IMR-90 (cell line): ENCODE measurements around the gene ZPBP2. TPM values are rescaled to one million over a fixed set of nuclear protein-coding genes. Genes with fewer than 3 reads are reported as not detected.

ENCODE experiments used
- ATAC-seq: fragments of 200-7000 bp; cut with Tn5 transposase; 2 replicates; pipeline ENCODE4 v1.9.1; 2020; ENCODE audit warnings: low read depth, mild to moderate bottlenecking, moderate library complexity
- BruUV-seq: library from RNA; stranded (reverse); fragments of 400-500 nt; replicated peaks from 2 replicates; lab custom pipeline; 2021; lab: Mats Ljungman, UMichigan
- CTCF ChIA-PET: fragments of 300-600 bp; formaldehyde crosslinking; extraction: SDS; loops from one replicate; lab custom pipeline; 2021; ENCODE audit warnings: antibody characterized with exemption; lab: Yijun Ruan, JAX
- POLR2A ChIA-PET: fragments of 300-600 bp; sonication (Branson Sonifier 250); formaldehyde crosslinking; loops from one replicate; lab custom pipeline; 2022; ENCODE audit warnings: antibody characterized with exemption; ENCODE audit not compliant: unreplicated experiment; lab: Charles Lee
- DNase-seq: peaks from one replicate; pipeline ENCODE4 v3.0.0; 2013
- H2AFZ ChIP-seq: replicated peaks from 2 replicates; pipeline ENCODE3; 2013; ENCODE audit warnings: low read length, mild to moderate bottlenecking; ENCODE audit not compliant: poor library complexity
- H2AK5ac ChIP-seq: 2 replicates; pipeline ENCODE4 v1.6.1; 2013; ENCODE audit warnings: low read depth, low read length, inconsistent platforms
- H2AK9ac ChIP-seq: replicated peaks from 2 replicates; pipeline ENCODE3; 2013; ENCODE audit warnings: mild to moderate bottlenecking, low read depth, low read length, moderate library complexity; ENCODE audit not compliant: poor library complexity
- H2BK120ac ChIP-seq: 2 replicates; pipeline ENCODE4 v1.6.1; 2013; ENCODE audit warnings: low read depth, low read length, inconsistent platforms
- H2BK15ac ChIP-seq: 3 replicates; pipeline ENCODE4 v1.6.1; 2013; ENCODE audit warnings: low read depth, low read length, inconsistent platforms
- H2BK20ac ChIP-seq: 2 replicates; pipeline ENCODE4 v1.6.1; 2013; ENCODE audit warnings: low read depth, mild to moderate bottlenecking, inconsistent platforms, low read length, moderate library complexity
- H2BK5ac ChIP-seq: 2 replicates; pipeline ENCODE4 v1.6.1; 2013; ENCODE audit warnings: mild to moderate bottlenecking, low read depth, low read length, inconsistent platforms; ENCODE audit not compliant: poor library complexity, severe bottlenecking
- H3K14ac ChIP-seq: replicated peaks from 2 replicates; pipeline ENCODE4 v1.6.1; 2013; ENCODE audit warnings: low read depth, low read length, inconsistent platforms
- H3K18ac ChIP-seq: 2 replicates; pipeline ENCODE4 v1.6.1; 2013; ENCODE audit warnings: low read depth, low read length, control low read depth
- H3K23ac ChIP-seq: 2 replicates; pipeline ENCODE4 v1.6.1; 2013; ENCODE audit warnings: low read depth, low read length, inconsistent platforms
- H3K27ac ChIP-seq: 2 replicates; pipeline ENCODE4 v1.5.1; 2013; ENCODE audit warnings: mild to moderate bottlenecking, control low read depth, low read length; ENCODE audit not compliant: insufficient read depth
- H3K27me3 ChIP-seq: 2 replicates; pipeline ENCODE4 v1.6.1; 2013; ENCODE audit warnings: low read length; ENCODE audit not compliant: control insufficient read depth, insufficient read depth
- H3K36me3 ChIP-seq: 2 replicates; pipeline ENCODE4 v1.6.1; 2013; ENCODE audit warnings: low read length, mixed read lengths; ENCODE audit not compliant: control insufficient read depth, insufficient read depth
- H3K4ac ChIP-seq: 2 replicates; pipeline ENCODE4 v1.6.1; 2013; ENCODE audit warnings: low read depth, low read length, inconsistent platforms
- H3K4me1 ChIP-seq: 2 replicates; pipeline ENCODE4 v1.6.1; 2013; ENCODE audit warnings: low read length, mixed read lengths; ENCODE audit not compliant: control insufficient read depth, insufficient read depth
- H3K4me2 ChIP-seq: 2 replicates; pipeline ENCODE4 v1.6.1; 2013; ENCODE audit warnings: low read depth, mild to moderate bottlenecking, control low read depth, low read length, moderate library complexity
- H3K4me3 ChIP-seq: 2 replicates; pipeline ENCODE4 v1.5.1; 2013; ENCODE audit warnings: low read depth, mild to moderate bottlenecking, control low read depth, low read length, moderate library complexity; ENCODE audit not compliant: insufficient read depth
- H3K56ac ChIP-seq: 2 replicates; pipeline ENCODE4 v1.6.1; 2013; ENCODE audit warnings: low read length, inconsistent platforms; ENCODE audit not compliant: insufficient read depth; ENCODE audit errors: extremely low read depth
- H3K79me1 ChIP-seq, 2 experiments: 2 replicates each; pipeline ENCODE4 v1.6.1; 2013; ENCODE audit warnings: low read length in 2 of 2, inconsistent platforms in 1 of 2, low read depth in 1 of 2
- H3K9ac ChIP-seq: 2 replicates; pipeline ENCODE4 v1.6.1; 2013; ENCODE audit warnings: low read depth, low read length, control low read depth
- H3K9me1 ChIP-seq: 2 replicates; pipeline ENCODE4 v1.6.1; 2013; ENCODE audit warnings: low read length, inconsistent platforms; ENCODE audit not compliant: insufficient read depth
- H3K9me3 ChIP-seq: 2 replicates; pipeline ENCODE4 v1.6.1; 2013; ENCODE audit warnings: low read length; ENCODE audit not compliant: control insufficient read depth, insufficient read depth
- H4K20me1 ChIP-seq: 2 replicates; pipeline ENCODE4 v1.6.1; 2013; ENCODE audit warnings: low read length, inconsistent platforms; ENCODE audit not compliant: insufficient read depth
- H4K5ac ChIP-seq: 2 replicates; pipeline ENCODE4 v1.6.1; 2013; ENCODE audit warnings: mild to moderate bottlenecking, low read depth, low read length, control low read depth
- H4K8ac ChIP-seq, 2 experiments: 2 replicates each; pipeline ENCODE4 v1.6.1; 2013; ENCODE audit warnings: low read depth in 2 of 2, low read length in 2 of 2, control low read depth in 1 of 2, inconsistent platforms in 1 of 2
- H4K91ac ChIP-seq: 2 replicates; pipeline ENCODE4 v1.6.1; 2013; ENCODE audit warnings: low read depth, low read length, inconsistent platforms; ENCODE audit not compliant: insufficient read depth
- CEBPB ChIP-seq: IDR thresholded peaks from 2 replicates; pipeline ENCODE4 v1.6.1; 2012; ENCODE audit warnings: low read depth, low read length, improper control_type of control experiment
- NFE2L2 ChIP-seq: fragments of 150-350 bp; IDR thresholded peaks from 2 replicates; pipeline ENCODE4 v1.6.1; 2016; ENCODE audit warnings: low read depth, mild to moderate bottlenecking, low read length
- WGBS, 2 experiments: methylation state at CpG; one replicate each; pipeline versions ENCODE4 v1.1.5 to v1.1.7; 2013; ENCODE audit warnings: missing lambda C conversion rate in 2 of 2; ENCODE audit not compliant: insufficient read length in 1 of 2; ENCODE audit errors: extremely low coverage in 2 of 2; 5-methylcytosine and 5-hydroxymethylcytosine counted together
- dilution Hi-C: fragments of 300-500 bp; cut with HindIII; formaldehyde crosslinking; loops from one replicate; pipeline ENCODE4 v1.14.3; 2018; ENCODE audit warnings: low sequenced_read_pairs; ENCODE audit not compliant: unreplicated experiment
- in situ Hi-C: fragments of 300-500 bp; cut with MboI; formaldehyde crosslinking; loops from 3 replicates; pipeline ENCODE4 v1.14.3; 2019; ENCODE audit warnings: low sequenced_read_pairs, inconsistent platforms, mixed read lengths
- intact Hi-C: fragments of 100-400 bp; cut with micrococcal nuclease; formaldehyde crosslinking; loops from 2 replicates; pipeline ENCODE4 v1.10.0; 2022
- polyA plus RNA-seq, 3 experiments: library from polyadenylated mRNA; depleted of rRNA; stranded (reverse); fragments of >200 nt; gene quantifications; 2 replicates each; pipeline ENCODE4 v1.2.3, GENCODE V29; 2012; ENCODE audit warnings: low replicate concordance in 1 of 3
- total RNA-seq: library from RNA; depleted of rRNA; stranded (reverse); fragments of >200 nt; gene quantifications from 2 replicates; pipeline ENCODE4 v1.2.3, GENCODE V29; 2012
- TF ChIP-seq, protein P1 (sequence below): fragments of 150-350 bp; IDR thresholded peaks from 2 replicates; pipeline ENCODE4 v1.6.1; 2016; ENCODE audit warnings: low read depth, mild to moderate bottlenecking, low read length, moderate library complexity, borderline replicate concordance

The ZPBP2 gene
- total and polyA plus RNA-seq, 2 of the 4 experiments (the other 2 are of a cell fraction): not detected

DNA sequence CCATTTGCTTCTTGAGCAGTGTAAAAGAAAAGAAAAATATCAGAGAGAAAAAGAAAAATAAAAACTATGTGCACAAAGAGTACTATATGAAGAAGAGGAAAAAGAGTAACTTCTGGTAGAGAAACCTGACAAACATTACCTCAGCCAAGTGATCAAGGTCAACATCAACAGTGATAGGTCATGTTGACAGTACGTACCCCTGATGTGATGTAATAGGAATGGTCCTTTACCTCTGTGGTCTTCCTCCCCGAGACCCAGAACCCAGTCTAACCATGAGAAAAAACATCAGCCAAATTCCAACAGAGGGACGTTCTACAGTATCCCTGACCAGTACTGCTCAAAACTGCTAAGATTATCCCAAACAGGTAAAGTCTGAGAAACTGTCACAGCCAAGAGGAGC, 46.0 kb downstream of the ZPBP2 start:
- Histone ChIP-seq H3K27ac (no peak overlapping the region), H4K5ac (no peak overlapping the region), H3K18ac (no peak overlapping the region), H2AK5ac (no peak overlapping the region), H2BK15ac (no peak overlapping the region), H2BK5ac (no peak overlapping the region), H3K9me3 (no peaks in the 10 kb centered on the region), H2AK9ac (no peak overlapping the region), H3K4me3 (no peak overlapping the region), H2BK120ac (no peak overlapping the region), H3K27me3 (no peaks in the 10 kb centered on the region), H3K4me2 (no peak overlapping the region), H3K9me1 (peaks cover 10% of the 10 kb centered on the region), H3K4ac (no peak overlapping the region), H2AFZ (no peak overlapping the region), H3K79me1 (no peaks in the 10 kb centered on the region), H3K23ac (no peak overlapping the region), H4K8ac (no peak overlapping the region), H4K20me1 (no peaks in the 10 kb centered on the region), H3K9ac (no peak overlapping the region), H3K14ac (no peak overlapping the region), H3K36me3 (peaks cover 16% of the 10 kb centered on the region), H2BK20ac (no peak overlapping the region), H3K4me1 (no peaks in the 10 kb centered on the region), H4K91ac (no peak overlapping the region), H3K56ac (no peak overlapping the region)
- in situ Hi-C loops: no loop called here
- no CpG with 5 or more reads among the region's 3 CpGs for WGBS, 2 experiments
- POLR2A ChIA-PET: no interaction called here
- CTCF ChIA-PET: no interaction called here
- BruUV-seq: no TSS peak
- dilution Hi-C loops: no loop called here
- TF ChIP-seq NFE2L2 (no peak), CEBPB (no peak)
- TF ChIP-seq, protein P1, sequence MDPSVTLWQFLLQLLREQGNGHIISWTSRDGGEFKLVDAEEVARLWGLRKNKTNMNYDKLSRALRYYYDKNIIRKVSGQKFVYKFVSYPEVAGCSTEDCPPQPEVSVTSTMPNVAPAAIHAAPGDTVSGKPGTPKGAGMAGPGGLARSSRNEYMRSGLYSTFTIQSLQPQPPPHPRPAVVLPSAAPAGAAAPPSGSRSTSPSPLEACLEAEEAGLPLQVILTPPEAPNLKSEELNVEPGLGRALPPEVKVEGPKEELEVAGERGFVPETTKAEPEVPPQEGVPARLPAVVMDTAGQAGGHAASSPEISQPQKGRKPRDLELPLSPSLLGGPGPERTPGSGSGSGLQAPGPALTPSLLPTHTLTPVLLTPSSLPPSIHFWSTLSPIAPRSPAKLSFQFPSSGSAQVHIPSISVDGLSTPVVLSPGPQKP: no peak
- DNase-seq: no peak
- intact Hi-C loops: no loop called here
- ATAC-seq: no peak
